ENCODE data around the gene WWP2.
"Not testable (repeated sequence)": the region's sequence is repeated elsewhere in the genome, so short reads cannot be mapped to it uniquely, and the experiment has no call there.

The WWP2 gene

GRCh38 chr16:69761983-69762813, at the start of gene WWP2:
TSS of gene WWP2 (plus strand) at chr16:69762332. CDS start at chr16:69787011, 24,679 bp downstream.
- DNase-seq = peak; percentile 14

GRCh38 chr16:69712914-69713581, 49.1 kb upstream of the WWP2 start:
- DNase-seq = no peak

GRCh38 chr16:69717066-69717465, 45.1 kb upstream of the WWP2 start:
- no peak for DNase-seq

GRCh38 chr16:69718111-69718764, 43.9 kb upstream of the WWP2 start:
- DNase-seq = no peak

GRCh38 chr16:69720822-69721430, 41.2 kb upstream of the WWP2 start:
- DNase-seq = no peak

GRCh38 chr16:69721441-69721957, 40.6 kb upstream of the WWP2 start:
- DNase-seq = no peak

GRCh38 chr16:69724414-69724873, 37.7 kb upstream of the WWP2 start:
- DNase-seq = no peak

GRCh38 chr16:69724981-69725479, 37.1 kb upstream of the WWP2 start:
- DNase-seq = no peak

GRCh38 chr16:69725480-69726312, 36.4 kb upstream of the WWP2 start:
- DNase-seq = no peak

- no peak for DNase-seq
Observed at GRCh38 chr16:69726313-69727060, 35.6 kb upstream of the WWP2 start, which contains the start of gene NQO1. TSS of gene NQO1 (minus strand) at chr16:69726560. CDS start at chr16:69726439, 121 bp downstream.

GRCh38 chr16:69727916-69728270, 34.2 kb upstream of the WWP2 start:
- DNase-seq = no peak

GRCh38 chr16:69729030-69729429, 33.1 kb upstream of the WWP2 start:
- DNase-seq = not testable (repeated sequence)

GRCh38 chr16:69731280-69731679, 30.9 kb upstream of the WWP2 start:
- not testable (repeated sequence) for DNase-seq

GRCh38 chr16:69732101-69732500, 30.0 kb upstream of the WWP2 start:
- no peak for DNase-seq

- no peak for DNase-seq
Observed at GRCh38 chr16:69741519-69741918, 20.6 kb upstream of the WWP2 start.

GRCh38 chr16:69741951-69742904, 19.9 kb upstream of the WWP2 start:
- no peak for DNase-seq

GRCh38 chr16:69744363-69745231, 17.5 kb upstream of the WWP2 start:
- no peak for DNase-seq

GRCh38 chr16:69745232-69745612, 16.9 kb upstream of the WWP2 start:
- no peak for DNase-seq

- DNase-seq = no peak
Observed at GRCh38 chr16:69745959-69746358, 16.2 kb upstream of the WWP2 start.
